Activated naive CD8-positive, alpha-beta T cell treated with anti-CD3 and anti-CD28 coated beads, Interleukin-2, amount 10 ng/mL, durations not matched to agents 7 days and 5 days (primary cell): ENCODE data around the gene ADM. TPM values are rescaled to one million over a fixed set of nuclear protein-coding genes. Genes with fewer than 3 reads are reported as not detected.
"Not testable (repeated sequence)": the region's sequence is repeated elsewhere in the genome, so short reads cannot be mapped to it uniquely, and the experiment has no call there.

Experiments used
- ATAC-seq: fragments of 150-1000 bp; cut with Tn5 transposase; one replicate; pipeline ENCODE4 v1.10.0; 2021; ENCODE audit warnings: low read depth, moderate library complexity
- POLR2A ChIA-PET: fragments of 350-600 bp; sonication (Branson Sonifier 250); formaldehyde crosslinking; loops from one replicate; lab custom pipeline; 2021; ENCODE audit warnings: antibody characterized with exemption; lab: Charles Lee
- DNase-seq: peaks from one replicate; pipeline ENCODE4 v3.0.0; 2021
- H3K27ac Mint-ChIP-seq: one replicate; pipeline ENCODE4 v1.8.0; 2022; ENCODE audit warnings: mild to moderate bottlenecking, mixed read lengths
- H3K27me3 Mint-ChIP-seq: one replicate; pipeline ENCODE4 v1.8.0; 2022; ENCODE audit warnings: mild to moderate bottlenecking, moderate library complexity, mixed read lengths
- H3K36me3 Mint-ChIP-seq: one replicate; pipeline ENCODE4 v1.8.0; 2021; ENCODE audit warnings: mild to moderate bottlenecking, mixed read lengths
- H3K4me1 Mint-ChIP-seq: one replicate; pipeline ENCODE4 v1.8.0; 2021; ENCODE audit warnings: mixed read lengths
- H3K4me3 Mint-ChIP-seq: one replicate; pipeline ENCODE4 v1.8.0; 2022; ENCODE audit warnings: mild to moderate bottlenecking, moderate library complexity, mixed read lengths
- H3K9me3 Mint-ChIP-seq: one replicate; pipeline ENCODE4 v1.8.0; 2021; ENCODE audit warnings: mixed read lengths
- total RNA-seq, 2 experiments: library from RNA; stranded (reverse); gene quantifications; one replicate each; pipeline ENCODE4 v1.2.3, GENCODE V29; 2021

Gene ADM
- 1 to 10 TPM; 1.5 to 2.3 TPM for total RNA-seq

GRCh38 chr11:10304495-10305261, at the start of gene ADM:
ADM (plus strand) TSS chr11:10305073; CDS start chr11:10305701, 628 bp downstream.
- POLR2A ChIA-PET = interaction anchor here (0.6 to 2.4 kb wide), 3 partner anchors 545 to 685 kb away, joined by 3 to 10 read pairs (median 6); no protein-coding TSS in a partner anchor
- Mint-ChIP-seq H3K4me3 (peak within 1 kb of the TSS; percentile 95), H3K27me3 (peaks cover 56% of the 10 kb centered on the region), H3K27ac (peak within 1 kb of the TSS; percentile 60), H3K36me3 (peaks cover 9% of the 10 kb centered on the region), H3K9me3 (no peaks in the 10 kb centered on the region), H3K4me1 (peaks cover 38% of the 10 kb centered on the region)
- ATAC-seq (peak; percentile 9), DNase-seq (peak; percentile 62)

GRCh38 chr11:10255388-10256125, 49.3 kb upstream of the ADM start:
- Mint-ChIP-seq H3K4me1 (peaks cover 1% of the 10 kb centered on the region), H3K36me3 (no peaks in the 10 kb centered on the region), H3K9me3 (no peaks in the 10 kb centered on the region), H3K4me3 (no peak overlapping the region), H3K27me3 (no peaks in the 10 kb centered on the region), H3K27ac (no peak overlapping the region)
- POLR2A ChIA-PET = no interaction called here
- no peak for ATAC-seq
- DNase-seq = no peak

- Mint-ChIP-seq H3K4me3 (no peak overlapping the region), H3K4me1 (peaks cover 2% of the 10 kb centered on the region), H3K27ac (no peak overlapping the region), H3K36me3 (no peaks in the 10 kb centered on the region), H3K27me3 (no peaks in the 10 kb centered on the region), H3K9me3 (no peaks in the 10 kb centered on the region)
- ATAC-seq (no peak), DNase-seq (no peak)
- POLR2A ChIA-PET = interaction anchor here (0.7 kb wide), 1 partner anchor 19 kb away, joined by 7 read pairs; no protein-coding TSS in a partner anchor
Observed at GRCh38 chr11:10257478-10257877, 47.4 kb upstream of the ADM start.

GRCh38 chr11:10261821-10262220, 43.1 kb upstream of the ADM start:
- no peaks in the 10 kb centered on the region for H3K36me3 Mint-ChIP-seq
- H3K9me3 Mint-ChIP-seq = no peaks in the 10 kb centered on the region
- no peak overlapping the region for H3K27ac Mint-ChIP-seq
- ATAC-seq = no peak
- no peaks in the 10 kb centered on the region for H3K27me3 Mint-ChIP-seq
- no peak for DNase-seq
- peaks cover 2% of the 10 kb centered on the region for H3K4me1 Mint-ChIP-seq
- no peak overlapping the region for H3K4me3 Mint-ChIP-seq
- POLR2A ChIA-PET = no interaction called here

GRCh38 chr11:10263929-10264328, 40.9 kb upstream of the ADM start:
- H3K36me3 Mint-ChIP-seq = no peaks in the 10 kb centered on the region
- POLR2A ChIA-PET = no interaction called here
- no peak overlapping the region for H3K27ac Mint-ChIP-seq
- DNase-seq = no peak
- no peaks in the 10 kb centered on the region for H3K27me3 Mint-ChIP-seq
- ATAC-seq = no peak
- no peaks in the 10 kb centered on the region for H3K9me3 Mint-ChIP-seq
- no peak overlapping the region for H3K4me3 Mint-ChIP-seq
- H3K4me1 Mint-ChIP-seq = peaks cover 1% of the 10 kb centered on the region

- DNase-seq, H3K27me3 Mint-ChIP-seq, H3K4me3 Mint-ChIP-seq, ATAC-seq, POLR2A ChIA-PET, H3K36me3 Mint-ChIP-seq, H3K9me3 Mint-ChIP-seq, H3K4me1 Mint-ChIP-seq, H3K27ac Mint-ChIP-seq: not testable (repeated sequence)
Observed at GRCh38 chr11:10264716-10265115, 40.2 kb upstream of the ADM start.

- no peak overlapping the region for H3K27ac Mint-ChIP-seq
- no peak for DNase-seq
- H3K36me3 Mint-ChIP-seq = no peaks in the 10 kb centered on the region
- H3K4me3 Mint-ChIP-seq = no peak overlapping the region
- H3K27me3 Mint-ChIP-seq = no peaks in the 10 kb centered on the region
- H3K9me3 Mint-ChIP-seq = no peaks in the 10 kb centered on the region
- ATAC-seq = no peak
- POLR2A ChIA-PET = no interaction called here
- peaks cover 1% of the 10 kb centered on the region for H3K4me1 Mint-ChIP-seq
Observed at GRCh38 chr11:10265936-10266335, 38.9 kb upstream of the ADM start.

GRCh38 chr11:10267821-10268220, 37.1 kb upstream of the ADM start:
- Mint-ChIP-seq H3K9me3 (no peaks in the 10 kb centered on the region), H3K4me1 (no peaks in the 10 kb centered on the region), H3K27ac (no peak overlapping the region), H3K36me3 (no peaks in the 10 kb centered on the region), H3K4me3 (no peak overlapping the region), H3K27me3 (no peaks in the 10 kb centered on the region)
- no peak for ATAC-seq
- POLR2A ChIA-PET = no interaction called here
- DNase-seq = no peak

GRCh38 chr11:10268746-10269488, 36.0 kb upstream of the ADM start:
- Mint-ChIP-seq H3K9me3 (no peaks in the 10 kb centered on the region), H3K27me3 (no peaks in the 10 kb centered on the region), H3K36me3 (no peaks in the 10 kb centered on the region), H3K27ac (no peak overlapping the region), H3K4me3 (no peak overlapping the region), H3K4me1 (no peaks in the 10 kb centered on the region)
- DNase-seq (no peak), ATAC-seq (no peak)
- POLR2A ChIA-PET = no interaction called here

GRCh38 chr11:10272132-10272531, 32.7 kb upstream of the ADM start:
- no peak overlapping the region for H3K27ac Mint-ChIP-seq
- ATAC-seq (no peak), DNase-seq (no peak)
- no peaks in the 10 kb centered on the region for H3K9me3 Mint-ChIP-seq
- POLR2A ChIA-PET = no interaction called here
- H3K4me1 Mint-ChIP-seq = no peaks in the 10 kb centered on the region
- no peaks in the 10 kb centered on the region for H3K27me3 Mint-ChIP-seq
- no peaks in the 10 kb centered on the region for H3K36me3 Mint-ChIP-seq
- no peak overlapping the region for H3K4me3 Mint-ChIP-seq

- ATAC-seq = no peak
- Mint-ChIP-seq H3K27me3 (no peaks in the 10 kb centered on the region), H3K36me3 (no peaks in the 10 kb centered on the region), H3K9me3 (no peaks in the 10 kb centered on the region), H3K4me1 (no peaks in the 10 kb centered on the region), H3K27ac (no peak overlapping the region), H3K4me3 (no peak overlapping the region)
- DNase-seq = no peak
- POLR2A ChIA-PET = no interaction called here
Observed at GRCh38 chr11:10273738-10274137, 31.1 kb upstream of the ADM start.

GRCh38 chr11:10274726-10275125, 30.1 kb upstream of the ADM start:
- POLR2A ChIA-PET = no interaction called here
- no peaks in the 10 kb centered on the region for H3K4me1 Mint-ChIP-seq
- DNase-seq (no peak), ATAC-seq (no peak)
- H3K27me3 Mint-ChIP-seq = no peaks in the 10 kb centered on the region
- no peaks in the 10 kb centered on the region for H3K9me3 Mint-ChIP-seq
- no peak overlapping the region for H3K4me3 Mint-ChIP-seq
- no peaks in the 10 kb centered on the region for H3K36me3 Mint-ChIP-seq
- no peak overlapping the region for H3K27ac Mint-ChIP-seq

- no peak for ATAC-seq
- Mint-ChIP-seq H3K4me1 (no peaks in the 10 kb centered on the region), H3K9me3 (no peaks in the 10 kb centered on the region), H3K36me3 (no peaks in the 10 kb centered on the region), H3K4me3 (no peak overlapping the region), H3K27me3 (no peaks in the 10 kb centered on the region), H3K27ac (no peak overlapping the region)
- POLR2A ChIA-PET = no interaction called here
- no peak for DNase-seq
Observed at GRCh38 chr11:10275714-10276113, 29.2 kb upstream of the ADM start.
